EL (cell line): ENCODE data around the gene RASSF6.
"Not testable (repeated sequence)": the region's sequence is repeated elsewhere in the genome, so short reads cannot be mapped to it uniquely, and the experiment has no call there.

Source experiments
- DNase-seq: peaks from one replicate; pipeline ENCODE4 v3.0.0-alpha.2; 2016

RASSF6 gene

GRCh38 chr4:73620115-73620792, at the start of gene RASSF6:
TSS of gene RASSF6 (minus strand) at chr4:73620436. CDS start at chr4:73611795, 8,641 bp downstream.
- no peak for DNase-seq

DNA sequence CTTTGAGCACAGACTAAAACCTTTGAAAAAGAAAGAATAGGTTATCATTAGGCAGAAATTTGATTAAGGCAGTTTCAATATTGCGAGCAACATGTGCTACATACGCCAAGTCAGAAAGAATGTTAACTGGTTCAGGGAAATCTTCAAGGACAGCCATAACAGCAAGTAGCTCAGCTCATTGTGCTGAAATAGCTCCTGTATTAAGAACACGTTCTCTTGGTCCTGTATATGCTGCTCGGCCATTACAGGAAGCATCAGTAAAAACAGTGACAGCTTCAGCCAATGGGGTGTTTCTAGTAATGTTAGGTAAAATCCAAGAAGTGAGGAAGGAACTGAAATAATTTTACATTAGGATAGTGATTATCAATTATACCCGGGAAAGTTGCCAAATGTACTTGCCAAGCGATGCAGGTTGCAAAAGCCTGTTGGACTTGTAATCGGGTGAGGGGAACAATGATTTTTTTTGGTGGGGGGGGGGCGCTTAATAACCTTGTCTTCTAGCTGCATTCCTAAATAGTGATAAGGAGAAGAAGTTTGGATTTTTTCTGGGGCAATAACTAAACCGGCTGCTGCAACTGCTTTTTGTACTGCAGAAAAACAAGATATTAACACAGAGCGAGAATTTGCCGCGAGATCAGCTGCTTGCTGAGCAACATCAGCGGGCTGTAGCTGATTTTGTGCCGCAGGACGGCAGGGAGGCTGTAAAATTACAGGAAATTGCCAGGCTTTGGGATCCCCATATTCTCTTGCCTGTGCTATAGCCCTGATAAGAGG, 49.4 kb upstream of the RASSF6 start:
- no peak for DNase-seq

- peak; percentile 56 for DNase-seq
These were observed 48.6 kb upstream of the RASSF6 start for GRCh38 chr4:73668782-73669201.

DNA sequence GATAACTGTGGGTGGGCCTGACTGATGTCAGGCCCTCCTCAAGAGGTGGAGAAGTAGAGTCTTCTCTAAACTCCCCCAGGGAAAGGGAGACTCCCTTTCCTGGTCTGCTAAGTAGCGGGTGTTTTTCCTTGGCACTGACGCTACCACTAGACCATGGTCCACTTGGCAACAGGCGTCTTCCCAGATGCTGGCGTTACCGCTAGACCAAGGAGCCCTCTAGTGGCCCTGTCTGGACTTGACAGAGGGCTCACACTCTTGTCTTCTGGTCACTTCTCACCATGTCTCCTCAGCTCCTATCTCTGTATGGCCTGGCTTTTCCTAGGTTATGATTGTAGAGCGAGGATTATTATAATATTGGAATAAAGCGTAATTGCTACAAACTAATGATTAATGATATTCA, 45.7 kb upstream of the RASSF6 start:
- DNase-seq = not testable (repeated sequence)

GRCh38 chr4:73664470-73664869, 44.2 kb upstream of the RASSF6 start:
- DNase-seq = no peak

DNA sequence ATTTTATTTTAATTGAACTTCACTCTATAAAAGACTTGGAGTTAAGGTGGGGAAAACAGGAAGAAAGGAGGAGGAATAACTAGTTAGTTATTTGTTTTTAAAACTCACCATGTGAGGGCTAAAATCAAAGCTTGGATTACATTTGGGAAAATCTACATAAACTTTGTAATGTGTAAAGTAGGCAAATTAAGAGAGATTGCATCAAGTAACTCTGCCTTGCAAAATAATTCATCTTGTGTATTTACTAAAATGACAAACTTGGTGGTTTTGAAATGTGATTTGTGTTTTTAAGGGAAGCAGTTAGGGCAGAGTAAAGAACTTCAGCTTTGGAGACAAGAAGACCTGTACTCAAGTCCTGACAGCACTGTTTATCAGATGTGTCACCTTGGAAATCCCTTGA, 43.3 kb upstream of the RASSF6 start:
- DNase-seq = no peak

- peak; percentile 63 for DNase-seq
These were observed 42.7 kb upstream of the RASSF6 start for GRCh38 chr4:73662709-73663546.

DNA sequence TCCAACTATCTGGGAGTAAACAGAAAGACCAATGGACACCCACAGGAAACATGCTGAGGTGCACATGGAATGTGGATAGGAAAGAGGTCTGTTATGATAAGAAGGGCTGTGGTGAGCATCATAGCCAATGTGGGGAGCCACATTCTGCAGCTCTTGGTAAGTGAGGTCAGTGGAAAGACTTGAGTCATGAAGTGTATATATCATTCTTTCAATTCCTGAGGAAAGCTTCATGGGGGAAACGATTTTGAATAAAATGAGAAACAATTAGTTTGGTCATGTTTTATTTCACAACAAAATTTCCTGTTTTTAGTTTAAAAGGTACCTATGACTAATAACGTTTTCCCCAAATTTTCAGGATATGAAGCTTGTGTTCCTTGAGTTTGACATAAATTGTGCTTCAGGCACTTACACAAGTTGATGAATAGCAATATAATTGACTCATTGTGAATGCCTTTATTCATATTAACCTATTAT, 41.4 kb upstream of the RASSF6 start:
- DNase-seq = peak; percentile 98

- DNase-seq = no peak
These were observed 40.6 kb upstream of the RASSF6 start for GRCh38 chr4:73660808-73661207.

GRCh38 chr4:73653695-73654106, 33.5 kb upstream of the RASSF6 start:
- DNase-seq = peak; percentile 58

DNA sequence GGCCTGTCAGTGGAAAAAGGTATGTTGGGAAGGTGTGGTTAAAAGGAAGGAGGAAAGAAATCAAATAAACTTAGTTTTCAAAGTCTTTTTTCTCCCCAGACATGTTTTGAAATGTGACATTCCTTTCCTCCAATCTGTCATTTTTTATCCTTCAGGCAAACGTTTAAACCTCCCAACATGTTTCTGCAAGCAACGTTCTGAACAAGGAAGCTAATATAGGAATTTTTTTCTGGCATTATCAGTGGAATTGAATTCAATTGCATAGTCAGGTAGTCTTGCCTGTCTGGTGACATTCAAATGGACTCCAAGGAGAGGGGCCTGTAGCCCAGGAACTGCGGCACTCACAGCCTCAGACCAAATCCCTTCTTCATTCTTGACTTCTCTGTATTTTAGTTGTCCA, 30.0 kb upstream of the RASSF6 start:
- DNase-seq = no peak

DNA sequence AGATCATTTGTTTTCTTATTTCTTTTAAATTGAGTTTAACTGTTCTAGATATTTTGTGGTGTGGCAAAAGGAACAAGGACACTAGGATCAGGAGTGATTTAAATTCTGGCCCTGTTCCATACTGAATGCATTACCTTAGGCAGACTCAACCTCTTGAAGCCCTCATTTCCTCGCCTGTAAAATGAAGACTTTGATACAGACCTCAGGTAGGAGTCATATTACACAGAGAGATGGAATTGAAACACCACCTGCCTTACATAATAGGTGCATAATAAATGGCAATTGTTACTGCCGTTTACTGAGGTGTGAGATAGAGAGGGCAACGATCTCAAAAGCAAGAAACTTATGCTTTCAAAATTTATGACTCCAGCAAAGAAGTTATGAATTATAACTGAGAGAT, 28.2 kb upstream of the RASSF6 start:
- no peak for DNase-seq

DNA sequence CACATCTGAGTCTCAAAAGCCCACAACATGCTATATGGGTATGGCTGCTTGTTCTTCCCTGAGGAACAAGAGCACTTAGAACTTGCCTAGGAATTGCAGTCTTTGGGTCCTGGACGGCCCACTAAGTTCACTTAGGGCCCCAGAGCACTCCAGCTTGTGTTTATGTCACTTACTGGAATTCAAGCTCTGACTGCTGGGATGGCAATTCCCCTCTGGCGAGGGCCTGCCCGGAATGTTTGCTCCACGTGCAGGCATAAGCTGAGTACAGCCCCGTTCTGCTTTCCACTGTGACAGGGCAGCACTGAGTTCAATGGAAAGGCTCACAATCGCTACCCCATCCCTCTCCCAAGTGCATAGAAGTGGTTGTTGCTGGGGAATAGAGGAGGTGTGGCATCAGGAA, 25.9 kb upstream of the RASSF6 start:
- DNase-seq = no peak

DNA sequence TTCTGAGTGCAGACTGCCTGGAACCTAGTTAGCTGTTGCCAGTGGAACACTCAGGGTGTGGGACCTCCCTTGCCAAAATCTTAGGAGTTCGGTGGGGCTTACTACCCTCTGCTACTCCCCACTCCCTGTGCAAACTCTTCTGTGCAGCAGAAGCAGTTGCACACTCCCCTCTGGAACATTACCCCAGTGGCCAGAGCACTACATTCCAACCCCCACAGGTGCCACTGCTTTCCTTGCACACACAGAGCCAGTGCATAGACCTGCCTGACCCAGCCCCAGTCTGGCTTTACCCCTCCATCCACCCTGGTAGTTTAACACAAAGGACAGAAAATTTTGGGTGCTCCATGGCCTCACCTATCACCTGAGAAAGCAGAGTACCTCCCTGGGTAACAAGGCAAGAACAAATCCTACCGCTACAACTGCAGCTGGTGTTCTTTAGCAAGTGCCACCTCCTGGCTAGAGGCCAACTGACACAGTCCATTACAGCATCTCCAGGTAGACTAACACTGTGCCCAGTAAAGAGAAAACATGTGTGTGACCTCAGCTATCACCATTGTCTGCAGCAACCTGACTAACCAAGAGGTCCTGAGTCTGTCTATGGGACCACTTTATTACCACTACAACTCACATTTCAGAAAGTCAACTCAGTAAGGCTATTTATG, 11.5 kb upstream of the RASSF6 start:
- no peak for DNase-seq

GRCh38 chr4:73628834-73629233, 8.6 kb upstream of the RASSF6 start:
- DNase-seq = not testable (repeated sequence)

DNA sequence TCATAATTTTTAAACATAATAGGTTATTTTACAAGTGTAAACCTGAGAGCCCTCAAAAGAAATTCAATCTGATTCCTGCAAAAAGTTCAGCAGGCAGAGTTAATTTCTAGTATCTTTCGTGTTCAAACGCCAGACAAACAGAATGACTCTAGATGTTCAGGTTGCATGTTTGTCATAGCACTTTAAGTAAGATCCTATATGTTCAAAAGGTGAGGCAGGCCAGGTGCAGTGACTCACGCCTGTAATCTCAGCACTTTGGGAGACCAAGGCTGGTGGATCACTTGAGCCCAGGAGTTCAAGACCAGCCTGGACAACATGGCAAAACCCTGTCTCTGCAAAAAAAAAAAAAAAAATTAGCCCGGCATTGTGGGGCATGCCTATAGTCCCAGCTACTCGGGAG, 1.1 kb upstream of the RASSF6 start:
- DNase-seq = no peak

- no peak for DNase-seq
These were observed 890 bp downstream of the RASSF6 start for GRCh38 chr4:73619346-73619745.

DNA sequence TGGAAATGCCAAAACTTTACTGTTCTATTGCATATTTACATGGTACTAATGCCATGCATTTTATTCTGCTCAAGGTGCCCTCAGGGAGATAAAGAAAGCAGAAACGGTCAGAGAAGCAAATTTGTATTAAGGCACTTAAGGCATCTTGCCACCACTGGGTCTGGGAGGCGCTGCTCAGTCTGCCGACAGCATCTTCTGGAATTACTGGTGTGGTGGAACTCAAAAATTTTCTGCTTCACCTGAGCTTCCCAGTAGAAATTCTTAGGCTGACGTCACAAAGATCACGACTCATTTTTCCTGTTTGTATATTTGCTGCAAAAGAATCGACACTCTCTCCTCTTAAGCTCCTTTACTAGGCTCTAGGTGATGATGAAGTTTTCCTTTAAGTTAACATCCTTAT, 3.0 kb downstream of the RASSF6 start:
- DNase-seq = no peak

DNA sequence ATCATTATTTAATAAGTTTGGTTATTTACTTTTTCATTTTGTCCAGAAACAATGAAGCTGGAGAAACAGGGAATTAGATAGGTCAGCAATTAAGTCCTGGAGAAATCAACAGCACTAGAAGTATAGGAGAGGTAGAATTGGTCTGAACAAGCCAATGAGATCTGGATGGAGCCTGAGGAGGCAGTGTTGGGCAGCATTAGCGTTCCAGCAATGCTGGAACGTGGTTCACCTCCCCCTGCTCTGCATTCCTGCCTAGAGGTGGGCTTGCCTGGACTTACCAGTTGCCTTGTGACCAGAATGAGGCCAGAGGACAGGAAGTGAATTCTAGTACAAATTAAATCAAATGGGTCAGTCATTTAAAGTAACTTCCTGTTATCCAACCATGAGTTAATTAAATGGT, 4.6 kb downstream of the RASSF6 start:
- DNase-seq = no peak

DNA sequence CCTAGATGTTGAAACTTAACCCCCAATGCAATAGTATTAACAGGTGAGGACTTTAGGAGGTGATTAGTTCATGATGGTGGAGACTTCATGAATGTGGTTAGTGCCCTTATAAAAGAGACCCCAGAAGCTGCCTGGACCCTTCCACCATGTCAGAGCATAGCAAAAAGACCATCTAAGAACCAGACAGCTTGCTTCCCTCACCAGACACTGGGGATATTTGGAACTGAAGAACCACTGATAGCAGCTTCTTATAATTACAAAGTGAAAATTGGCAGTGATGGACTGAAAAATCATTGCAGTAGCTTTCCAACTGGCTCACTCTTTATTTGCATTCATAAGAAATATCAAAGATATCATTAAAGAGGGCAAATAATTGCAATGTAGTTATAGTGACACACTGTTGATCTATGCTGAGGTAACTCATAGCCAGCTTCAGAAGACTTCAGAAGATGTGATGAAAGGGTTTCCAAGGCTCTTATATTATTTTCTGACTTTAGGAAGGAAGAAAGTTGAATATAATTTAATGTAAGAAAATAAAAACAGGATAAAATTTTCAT, 5.8 kb downstream of the RASSF6 start:
- no peak for DNase-seq

GRCh38 chr4:73613130-73613529, 7.1 kb downstream of the RASSF6 start:
- DNase-seq = no peak

DNA sequence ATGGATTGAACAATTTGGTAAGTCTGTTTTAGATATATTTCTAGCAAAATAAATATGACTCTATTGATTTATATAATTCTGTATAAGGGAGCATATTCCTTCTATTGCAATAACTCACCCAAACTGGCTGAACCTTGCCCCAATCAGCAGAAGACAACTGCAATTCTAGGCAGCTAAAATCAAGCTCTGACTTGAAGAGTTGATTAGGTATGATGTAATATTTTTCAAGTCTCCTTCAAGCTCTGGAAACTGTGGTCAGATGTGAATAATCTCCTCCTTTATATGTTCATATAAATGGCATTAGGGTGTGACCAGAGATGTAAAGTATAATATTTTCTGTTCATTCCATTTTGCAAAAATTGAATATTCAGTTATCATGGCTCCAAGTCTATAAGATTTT, 8.2 kb downstream of the RASSF6 start:
- no peak for DNase-seq

- peak; percentile 70 for DNase-seq
These were observed 10.5 kb downstream of the RASSF6 start for GRCh38 chr4:73609706-73610105.
